Measurements from ENCODE around the gene PARS2.
"Not testable (repeated sequence)": the region's sequence is repeated elsewhere in the genome, so short reads cannot be mapped to it uniquely, and the experiment has no call there.

Gene PARS2

GRCh38 chr1:54798769-54799641, 34.7 kb upstream of the PARS2 start:
- DNase-seq, result no peak

GRCh38 chr1:54798206-54798605, 33.9 kb upstream of the PARS2 start:
- DNase-seq, result no peak

GRCh38 chr1:54796902-54797301, 32.6 kb upstream of the PARS2 start:
- DNase-seq, result no peak

- no peak for DNase-seq
These were observed 31.6 kb upstream of the PARS2 start for GRCh38 chr1:54795841-54796468.

- no peak for DNase-seq
These were observed 31.0 kb upstream of the PARS2 start for GRCh38 chr1:54795356-54795665.

GRCh38 chr1:54794451-54795355, 30.4 kb upstream of the PARS2 start:
- DNase-seq, result no peak

- DNase-seq, result no peak
These were observed 28.5 kb upstream of the PARS2 start for GRCh38 chr1:54792686-54793282.

GRCh38 chr1:54791880-54792522, 27.7 kb upstream of the PARS2 start:
- peak; percentile 68 for DNase-seq

- no peak for DNase-seq
These were observed 24.1 kb upstream of the PARS2 start for GRCh38 chr1:54788459-54788858.

GRCh38 chr1:54787604-54788003, 23.3 kb upstream of the PARS2 start:
- no peak for DNase-seq

GRCh38 chr1:54786778-54787177, 22.5 kb upstream of the PARS2 start:
- DNase-seq, result no peak

GRCh38 chr1:54784066-54784465, 19.7 kb upstream of the PARS2 start:
- no peak for DNase-seq

GRCh38 chr1:54782588-54782987, 18.3 kb upstream of the PARS2 start:
- DNase-seq, result no peak

- DNase-seq, result no peak
These were observed 17.8 kb upstream of the PARS2 start for GRCh38 chr1:54782156-54782555.

- DNase-seq, result no peak
These were observed 16.9 kb upstream of the PARS2 start for GRCh38 chr1:54781023-54781723.

GRCh38 chr1:54777431-54777830, 13.1 kb upstream of the PARS2 start:
- DNase-seq, result no peak

GRCh38 chr1:54777011-54777410, 12.7 kb upstream of the PARS2 start:
- DNase-seq, result no peak

GRCh38 chr1:54775828-54776721, 11.8 kb upstream of the PARS2 start:
- DNase-seq, result not testable (repeated sequence)

- no peak for DNase-seq
These were observed 10.6 kb upstream of the PARS2 start for GRCh38 chr1:54774820-54775498.

- no peak for DNase-seq
These were observed 8.6 kb upstream of the PARS2 start for GRCh38 chr1:54772951-54773350.

Measured in activated CD4-positive, CD25-positive, alpha-beta regulatory T cell treated with anti-CD3 and anti-CD28 coated beads, Interleukin-2, amount 50 U/mL, for 72 hours (primary cell).